ENCODE data around the gene RBBP8NL. TPM values are rescaled to one million over a fixed set of nuclear protein-coding genes. Genes with fewer than 3 reads are reported as not detected.

The RBBP8NL gene
- total RNA-seq, 2 donors from 2014 or later, result 0.40 TPM; not detected in 1

GRCh38 chr20:62394248-62395245 lies 32.8 kb downstream of the RBBP8NL start:
- H3K27ac ChIP-seq (ENCODE audit: low read depth, low read length), result no peak overlapping the region
- no peak overlapping the region for H3K4me3 ChIP-seq (ENCODE audit: low read length)
- no peaks in the 10 kb centered on the region for H3K9me3 Mint-ChIP-seq
- 94 to 96% methylated on average over 41 to 44 of the region's 44 CpGs for WGBS, 2 experiments (ENCODE audit: insufficient coverage in 1 of 2, insufficient read length in 1 of 2)
- no peaks in the 10 kb centered on the region for H3K27me3 ChIP-seq (ENCODE audit: control insufficient read depth, insufficient read depth, low read length, poor library complexity, severe bottlenecking)
- H3K36me3 Mint-ChIP-seq (ENCODE audit: low read depth), result peaks cover 11% of the 10 kb centered on the region
- H3K27me3 Mint-ChIP-seq (ENCODE audit: insufficient read depth), result no peaks in the 10 kb centered on the region
- no peak overlapping the region for H3K4me3 Mint-ChIP-seq
- no peak for DNase-seq
- no peaks in the 10 kb centered on the region for H3K9me3 ChIP-seq (ENCODE audit: control insufficient read depth, low read length)
- no peaks in the 10 kb centered on the region for H3K4me1 ChIP-seq (ENCODE audit: control insufficient read depth, insufficient read depth, low read length)
- no peak for TF ChIP-seq CTCF (conservative IDR thresholded peaks at IDR 0.05)
- no peak overlapping the region for H3K27ac Mint-ChIP-seq
- no peak overlapping the region for H3K9ac ChIP-seq (ENCODE audit: extremely low read depth, low read length, poor library complexity, severe bottlenecking)
- H3K36me3 ChIP-seq (ENCODE audit: control insufficient read depth, insufficient read depth, low read length), result peaks cover 11% of the 10 kb centered on the region
- H3K4me1 Mint-ChIP-seq, result no peaks in the 10 kb centered on the region

- H3K27me3 ChIP-seq (ENCODE audit: control insufficient read depth, insufficient read depth, low read length, poor library complexity, severe bottlenecking), result no peaks in the 10 kb centered on the region
- peaks cover 18% of the 10 kb centered on the region for H3K36me3 ChIP-seq (ENCODE audit: control insufficient read depth, insufficient read depth, low read length)
- H3K9ac ChIP-seq (ENCODE audit: extremely low read depth, low read length, poor library complexity, severe bottlenecking), result no peak overlapping the region
- H3K9me3 ChIP-seq (ENCODE audit: control insufficient read depth, low read length), result no peaks in the 10 kb centered on the region
- DNase-seq, result no peak
- H3K4me3 Mint-ChIP-seq, result no peak overlapping the region
- H3K4me3 ChIP-seq (ENCODE audit: low read length), result no peak overlapping the region
- no peaks in the 10 kb centered on the region for H3K9me3 Mint-ChIP-seq
- H3K4me1 ChIP-seq (ENCODE audit: control insufficient read depth, insufficient read depth, low read length), result no peaks in the 10 kb centered on the region
- 92 to 93% methylated on average over 23 to 24 of the region's 24 CpGs for whole genome bisulfite sequencing, 2 experiments (ENCODE audit: insufficient coverage in 1 of 2, insufficient read length in 1 of 2)
- H3K27me3 Mint-ChIP-seq (ENCODE audit: insufficient read depth), result no peaks in the 10 kb centered on the region
- H3K36me3 Mint-ChIP-seq (ENCODE audit: low read depth), result peaks cover 18% of the 10 kb centered on the region
- peaks cover under 1% of the 10 kb centered on the region for H3K4me1 Mint-ChIP-seq
- TF ChIP-seq CTCF (conservative IDR thresholded peaks at IDR 0.05), result peak; percentile 12
- H3K27ac ChIP-seq (ENCODE audit: low read depth, low read length), result no peak overlapping the region
- no peak overlapping the region for H3K27ac Mint-ChIP-seq
Observed at GRCh38 chr20:62393830-62394229, 33.5 kb downstream of the RBBP8NL start.

- Mint-ChIP-seq H3K36me3 (ENCODE audit: low read depth) (peaks cover 24% of the 10 kb centered on the region), H3K27ac (no peak overlapping the region), H3K9me3 (no peaks in the 10 kb centered on the region), H3K27me3 (ENCODE audit: insufficient read depth) (no peaks in the 10 kb centered on the region), H3K4me3 (no peak overlapping the region), H3K4me1 (peaks cover 5% of the 10 kb centered on the region)
- DNase-seq, result no peak
- no peak overlapping the region for H3K9ac ChIP-seq (ENCODE audit: extremely low read depth, low read length, poor library complexity, severe bottlenecking)
- peaks cover 23% of the 10 kb centered on the region for H3K36me3 ChIP-seq (ENCODE audit: control insufficient read depth, insufficient read depth, low read length)
- no peaks in the 10 kb centered on the region for H3K4me1 ChIP-seq (ENCODE audit: control insufficient read depth, insufficient read depth, low read length)
- H3K4me3 ChIP-seq (ENCODE audit: low read length), result no peak overlapping the region
- H3K9me3 ChIP-seq (ENCODE audit: control insufficient read depth, low read length), result no peaks in the 10 kb centered on the region
- 91 to 96% methylated on average over 11 to 12 of the region's 12 CpGs for whole genome bisulfite sequencing, 2 experiments (ENCODE audit: insufficient coverage in 1 of 2, insufficient read length in 1 of 2)
- TF ChIP-seq CTCF (conservative IDR thresholded peaks at IDR 0.05), result no peak
- H3K27ac ChIP-seq (ENCODE audit: low read depth, low read length), result no peak overlapping the region
- H3K27me3 ChIP-seq (ENCODE audit: control insufficient read depth, insufficient read depth, low read length, poor library complexity, severe bottlenecking), result no peaks in the 10 kb centered on the region
Observed at GRCh38 chr20:62393335-62393665, 34.0 kb downstream of the RBBP8NL start.
